ENCODE measurements around the gene SPDL1.

SPDL1 gene

DNA sequence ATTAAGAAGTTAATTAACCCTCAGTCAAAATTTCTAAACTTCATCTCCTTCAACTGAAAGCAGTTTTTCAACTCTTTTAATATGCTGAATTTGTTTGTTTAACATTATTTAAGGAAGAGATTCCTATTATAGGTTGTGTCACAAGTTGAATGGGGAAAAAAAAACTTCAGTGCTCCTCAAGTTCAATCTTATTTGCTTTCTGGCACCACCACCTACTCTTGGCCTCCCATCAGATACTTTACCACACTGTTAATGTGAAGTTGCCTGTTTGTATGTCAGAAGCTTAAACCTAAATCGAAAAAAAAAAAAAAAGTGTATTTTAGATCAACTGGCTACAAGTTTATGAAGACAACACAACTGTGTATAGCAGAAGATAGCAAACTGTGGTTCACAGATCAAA is 49.4 kb downstream of the SPDL1 start:
- DNase-seq, result no peak

DNA sequence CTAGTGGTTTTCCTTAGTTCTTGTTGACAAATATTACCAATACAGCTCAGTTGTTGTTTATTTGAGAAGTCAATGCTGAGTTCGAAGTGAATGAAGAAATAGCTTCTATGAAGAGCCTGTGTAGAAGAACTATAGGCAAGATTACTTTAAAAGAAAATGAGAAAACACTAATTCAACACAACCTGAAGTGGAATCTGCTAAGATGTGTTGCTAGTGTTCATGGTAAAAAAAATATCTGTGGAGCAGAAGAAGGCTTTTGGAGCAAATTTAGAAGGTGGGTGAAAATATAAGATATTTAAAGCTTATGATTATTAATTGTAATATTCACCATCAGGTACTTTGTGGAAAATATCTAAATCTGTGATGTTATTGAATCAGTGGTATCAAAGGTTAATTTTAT is 51.0 kb downstream of the SPDL1 start:
- DNase-seq, result no peak

DNA sequence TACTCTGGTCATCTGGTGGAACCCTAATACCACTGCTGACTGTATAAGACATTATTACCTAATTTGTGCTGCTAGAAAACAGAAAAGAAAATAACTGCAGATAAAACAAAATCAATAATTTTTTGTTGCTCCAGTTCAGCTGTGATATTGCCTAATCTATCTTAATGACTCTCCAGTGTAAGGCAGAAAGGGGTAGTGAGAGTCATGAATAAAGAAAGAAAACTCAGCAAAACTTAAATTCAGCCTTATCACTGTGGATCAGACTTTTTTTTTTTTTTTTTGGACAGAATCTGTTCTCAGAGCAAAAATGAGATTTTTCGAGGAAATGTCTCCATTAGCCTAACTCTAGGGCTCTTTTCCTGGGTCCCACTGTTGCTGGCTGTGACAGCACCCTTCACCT is 52.4 kb downstream of the SPDL1 start:
- DNase-seq, result no peak

DNA sequence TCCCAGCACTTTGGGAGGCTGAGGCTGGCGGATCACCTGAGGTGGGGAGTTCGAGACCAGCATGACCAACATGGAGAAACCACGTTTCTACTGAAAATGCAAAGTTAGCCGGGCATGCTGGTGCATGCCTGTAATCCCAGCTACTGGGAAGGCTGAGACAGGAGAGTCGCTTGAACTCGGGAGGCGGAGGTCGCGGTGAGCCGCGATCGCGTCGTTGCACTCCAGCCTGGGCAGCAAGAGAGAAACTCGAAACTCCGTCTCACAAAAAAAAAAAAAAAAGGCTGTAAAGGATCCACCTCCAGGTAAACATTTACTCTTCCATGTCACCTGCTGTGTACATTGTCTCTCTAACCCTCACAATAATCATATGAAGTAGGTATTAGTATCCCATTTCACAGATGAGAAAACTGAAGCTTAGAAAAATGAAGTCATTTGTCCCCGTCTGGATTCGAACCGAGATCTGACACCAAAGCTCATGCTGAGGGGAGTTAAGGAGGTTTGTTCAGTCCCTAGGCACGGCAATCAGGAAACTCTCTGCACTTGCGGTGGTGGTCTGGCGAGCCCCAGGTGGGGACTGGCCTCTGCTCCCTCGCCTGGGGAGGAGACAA is 53.0 kb downstream of the SPDL1 start:
- no peak for DNase-seq

DNA sequence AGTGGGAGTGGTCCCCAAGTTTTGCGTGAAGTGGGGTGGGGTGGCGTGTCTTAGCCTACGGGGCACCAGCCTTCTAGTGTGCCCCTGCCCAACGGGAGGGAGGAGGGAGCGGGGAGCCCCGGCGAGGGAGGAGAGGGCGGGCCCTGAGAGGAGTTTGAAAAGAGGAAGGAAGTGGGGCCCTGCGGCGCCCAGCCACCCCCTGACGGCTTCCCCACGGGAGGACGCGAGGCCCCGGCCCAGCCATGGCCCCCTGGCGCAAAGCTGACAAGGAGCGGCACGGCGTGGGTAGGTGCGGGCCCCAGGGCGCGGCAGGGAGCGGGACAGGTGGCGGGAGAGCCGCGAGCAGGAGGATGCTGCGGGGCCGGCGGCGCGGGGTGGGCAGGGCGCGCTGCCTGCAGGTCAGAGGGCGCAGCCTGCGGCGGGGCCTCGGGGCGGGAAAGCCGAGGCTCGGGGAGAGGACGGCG is 53.5 kb downstream of the SPDL1 start, which contains the start of gene DOCK2:
TSS of gene DOCK2 (plus strand) at position 191 of the 464 bp plus-strand sequence. CDS start at position 243, 52 bp downstream.
- peak; percentile 77 for DNase-seq

DNA sequence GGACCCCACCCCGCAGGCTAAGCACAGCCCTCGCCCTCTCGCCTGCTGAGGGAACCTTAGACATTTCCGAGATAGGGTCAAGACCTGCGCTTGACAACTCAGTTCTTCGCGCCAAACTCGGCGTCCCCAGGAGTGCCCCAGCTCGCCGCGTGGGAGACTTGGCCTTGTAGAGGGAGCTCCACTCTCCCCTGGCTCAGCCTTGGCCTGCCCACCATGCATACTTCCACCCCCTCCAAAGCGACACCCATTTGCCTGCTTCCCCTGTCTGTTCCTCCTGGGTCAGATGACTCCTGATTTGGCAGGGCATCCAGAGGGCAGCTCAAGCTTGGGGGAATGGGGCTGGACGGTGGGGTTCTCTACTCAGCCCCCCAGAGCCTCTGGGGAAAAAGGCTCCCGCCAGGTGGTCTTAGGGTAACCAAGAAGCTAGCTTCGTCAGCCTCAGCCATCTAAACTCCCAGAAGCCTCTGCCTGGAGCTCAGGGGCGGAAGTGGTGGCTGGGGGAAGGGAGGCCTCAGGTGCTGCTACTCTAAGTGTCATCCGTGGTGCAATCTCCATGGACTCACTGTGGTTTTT is 54.1 kb downstream of the SPDL1 start:
- DNase-seq, result peak; percentile 78

DNA sequence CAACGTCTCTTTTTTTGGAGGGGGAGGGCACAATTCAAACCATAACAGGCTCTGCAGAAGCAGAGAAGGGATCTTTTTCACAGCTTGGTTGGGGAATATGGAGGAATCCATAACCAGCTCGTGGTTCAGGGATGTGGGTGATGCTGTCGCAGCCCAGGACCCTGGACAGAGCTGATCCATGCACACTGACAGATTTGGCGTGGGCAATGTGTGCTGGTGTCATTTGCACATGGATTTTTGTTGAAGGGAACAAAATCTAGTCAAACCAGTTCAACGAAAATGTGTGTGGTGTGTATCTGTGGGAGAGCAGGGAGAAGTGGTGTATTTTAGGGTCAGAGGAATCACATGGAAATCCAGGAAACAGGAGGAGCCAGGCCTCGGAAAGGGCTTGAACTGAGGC is 57.7 kb downstream of the SPDL1 start:
- no peak for DNase-seq

DNA sequence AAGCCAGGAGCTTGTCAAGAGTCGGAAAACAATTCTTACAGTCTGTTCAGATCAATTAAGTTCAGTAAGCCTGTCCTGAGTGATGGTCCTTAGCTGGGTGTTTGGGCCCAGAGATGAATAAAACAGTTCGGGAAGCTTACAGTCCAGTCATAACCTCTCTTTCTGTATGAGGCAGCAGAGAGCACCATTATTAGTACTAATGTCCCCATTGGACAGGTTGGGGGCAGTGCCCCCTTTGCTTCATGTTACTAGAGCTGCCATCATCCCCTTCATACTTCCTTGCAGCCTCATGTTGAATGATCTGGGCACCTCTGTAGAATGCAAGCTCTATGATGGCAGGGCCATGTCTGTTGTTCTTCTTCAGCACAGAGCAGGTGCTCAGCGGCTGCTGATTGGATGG is 63.3 kb downstream of the SPDL1 start:
- DNase-seq, result no peak

DNA sequence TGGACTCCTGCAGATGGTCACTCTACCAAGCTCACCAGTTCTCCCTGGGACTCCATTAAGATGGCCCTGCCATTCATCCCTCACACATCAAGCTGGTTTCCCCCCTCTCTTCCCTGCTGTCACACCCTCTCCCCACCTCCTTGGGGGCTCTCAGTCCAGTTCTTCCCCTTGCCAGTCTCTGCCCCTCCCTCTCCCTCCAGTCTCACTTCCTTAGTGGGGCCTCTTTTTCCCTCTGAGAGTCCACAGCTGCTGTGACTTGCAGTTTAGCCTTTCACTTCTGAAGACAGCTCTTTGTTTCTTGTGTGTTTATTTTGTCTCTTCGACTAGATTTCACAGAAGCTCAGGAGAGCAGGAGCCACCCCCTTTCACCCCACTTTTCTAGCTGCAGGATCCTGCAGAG is 64.0 kb downstream of the SPDL1 start:
- no peak for DNase-seq

DNA sequence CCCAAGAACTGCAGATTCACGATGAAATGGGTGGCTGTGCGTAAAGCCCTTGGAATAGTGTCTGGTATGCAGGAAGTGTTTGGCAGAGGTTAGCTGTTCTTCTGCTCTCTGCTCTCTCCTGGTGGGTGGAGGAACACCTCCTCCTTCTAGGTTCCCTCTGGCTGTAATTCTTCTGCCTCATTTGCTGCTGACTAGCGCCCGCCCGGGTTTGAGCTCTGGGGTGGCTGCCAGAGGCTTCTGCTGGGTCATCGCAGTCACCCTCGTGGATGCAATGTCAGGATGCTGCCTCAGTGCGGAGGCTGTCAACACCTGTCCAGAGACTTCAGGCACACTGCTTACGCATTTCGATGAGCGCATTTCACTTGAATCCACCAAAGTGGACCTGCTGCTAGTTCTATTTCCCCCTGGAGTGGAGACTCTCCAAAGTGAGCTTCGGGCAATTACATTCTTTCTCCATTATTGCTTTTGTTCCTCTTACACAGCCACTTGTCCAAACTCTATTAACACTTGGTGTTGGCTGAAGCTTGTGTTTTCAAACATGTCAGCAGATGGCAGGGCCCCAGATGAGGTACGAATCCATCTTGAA is 65.2 kb downstream of the SPDL1 start:
- DNase-seq, result no peak

DNA sequence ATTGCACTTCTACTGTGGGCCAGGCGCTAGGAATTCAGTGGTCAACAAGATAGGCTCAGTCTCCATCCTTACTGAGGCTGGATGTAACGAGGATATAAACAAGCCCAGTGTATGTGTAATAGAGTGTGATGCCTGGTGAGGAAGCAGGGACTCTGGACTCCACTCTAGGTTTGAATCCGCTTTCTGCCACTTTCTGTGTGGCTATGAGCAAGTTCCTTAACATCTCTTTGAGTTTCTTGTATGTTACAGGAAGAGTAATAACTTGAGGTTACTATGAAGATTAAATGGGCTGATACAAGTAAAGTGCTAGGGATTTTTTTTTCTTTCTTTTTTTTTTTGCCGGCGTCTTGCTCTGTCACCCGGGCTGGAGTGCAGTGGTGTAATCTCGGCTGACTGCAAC is 65.9 kb downstream of the SPDL1 start:
- no peak for DNase-seq

DNA sequence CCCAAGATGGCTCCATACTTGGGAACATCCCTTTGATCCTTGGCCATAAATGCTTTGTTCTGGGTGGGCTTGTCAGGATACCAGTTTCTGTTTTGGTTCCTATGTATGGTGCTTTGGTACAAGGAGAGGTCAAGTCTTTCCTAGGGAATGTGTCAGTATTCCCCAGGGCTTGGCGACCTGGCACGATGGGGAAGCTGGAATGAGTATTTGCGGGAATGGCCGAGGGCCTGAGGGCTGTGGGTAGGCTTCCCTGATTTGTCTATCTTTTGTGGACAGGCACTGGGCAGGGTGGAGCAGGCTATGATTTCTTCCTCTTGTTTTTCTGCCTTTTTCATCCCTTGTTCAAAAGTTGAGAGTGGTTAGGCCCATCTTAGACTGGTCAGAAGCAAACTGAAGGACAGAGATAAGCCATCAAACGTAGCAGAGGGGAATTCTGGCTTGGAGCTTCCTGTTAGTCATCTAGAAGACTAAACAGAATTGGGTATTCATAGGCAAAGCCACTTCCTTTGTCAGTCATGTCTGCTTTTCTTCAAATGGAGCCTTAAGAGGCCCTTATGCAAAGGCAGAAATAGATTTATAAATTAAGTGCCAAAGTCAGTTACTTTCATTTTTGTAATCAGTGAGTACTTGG is 67.2 kb downstream of the SPDL1 start:
- no peak for DNase-seq

DNA sequence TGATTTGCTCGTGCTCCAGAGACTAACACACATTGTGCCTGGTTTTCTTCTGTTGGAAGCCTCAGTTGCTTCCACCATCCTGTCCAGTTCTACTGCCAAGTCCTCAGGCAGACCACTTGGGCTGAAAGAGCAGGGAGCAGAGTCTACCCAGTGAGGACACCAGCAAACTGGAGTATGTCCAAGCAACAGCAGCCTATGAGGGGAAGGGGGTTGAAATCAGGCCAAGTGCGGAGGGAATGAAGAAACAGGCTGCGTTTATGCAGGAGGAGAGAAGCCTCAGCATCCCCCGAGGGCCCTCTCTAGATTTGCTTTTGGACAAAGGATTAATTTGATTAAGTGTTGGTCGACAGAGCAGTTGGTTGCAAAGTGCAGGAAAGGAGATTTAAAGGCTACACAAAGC is 68.0 kb downstream of the SPDL1 start:
- no peak for DNase-seq

DNA sequence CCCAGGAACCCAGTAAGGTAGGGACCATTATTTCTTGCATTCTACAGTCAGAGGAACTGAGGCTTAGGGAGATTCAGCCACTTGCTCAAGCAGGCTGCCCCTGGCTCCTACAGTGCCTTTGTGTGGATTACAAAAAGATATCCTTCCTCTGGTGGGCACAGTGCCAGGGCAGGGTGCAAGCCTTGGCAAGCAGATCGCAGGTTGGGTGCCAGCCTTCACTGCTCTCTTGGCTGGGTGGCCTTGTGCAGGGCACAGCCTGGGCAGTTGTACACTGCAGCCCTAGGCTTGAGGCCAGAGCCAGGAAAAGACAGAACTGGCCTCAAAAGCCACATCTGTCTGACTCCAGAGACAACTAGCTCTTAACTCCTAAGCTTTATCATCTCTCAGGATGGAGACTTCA is 68.5 kb downstream of the SPDL1 start:
- DNase-seq, result no peak

DNA sequence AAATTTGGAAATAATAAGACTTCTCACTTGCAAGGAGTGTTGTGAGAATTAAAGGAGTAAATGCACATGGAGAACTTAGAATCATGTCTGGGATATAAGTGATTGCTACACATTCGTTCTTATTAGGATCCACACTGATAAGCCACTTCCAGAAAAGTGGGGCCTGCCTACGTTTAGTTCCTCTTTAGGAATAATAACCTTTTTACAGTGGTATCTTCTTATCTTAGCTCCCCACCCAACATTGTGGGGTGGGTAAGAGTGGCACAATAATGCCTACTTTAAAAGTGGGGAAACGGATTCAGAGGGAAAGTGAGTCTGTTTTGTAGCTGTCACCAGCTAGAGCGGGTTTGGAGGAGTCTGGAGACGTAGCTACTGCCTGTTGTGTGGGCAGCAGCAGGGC is 69.5 kb downstream of the SPDL1 start:
- DNase-seq, result no peak

All from NK-92 treated with Interleukin-12 subunit alpha and Interleukin-12 subunit beta, amount 100 ng/mL, for 24 hours (cell line).